HCT116 (cell line): ENCODE results near the gene METTL1. TPM values are rescaled to one million over a fixed set of nuclear protein-coding genes. Genes with fewer than 3 reads are reported as not detected.

Source experiments
- ATAC-seq: fragments of 200-7000 bp; cut with Tn5 transposase; 2 replicates; pipeline ENCODE4 v1.9.1; 2020; ENCODE audit warnings: mild to moderate bottlenecking, moderate library complexity
- BruUV-seq: library from RNA; stranded (reverse); fragments of 400-500 nt; replicated peaks from 2 replicates; lab custom pipeline; 2021; lab: Mats Ljungman, UMichigan
- CTCF ChIA-PET: fragments of 300-600 bp; sonication (Branson Sonifier 250); formaldehyde crosslinking; loops from one replicate; lab custom pipeline; 2021; ENCODE audit warnings: antibody characterized with exemption; lab: Charles Lee
- POLR2A ChIA-PET: fragments of 300-600, 350-600 bp; sonication (Branson Sonifier 250); formaldehyde crosslinking; loops from one replicate; lab custom pipeline; 2021; ENCODE audit warnings: antibody characterized with exemption; lab: Charles Lee
- RAD21 ChIA-PET, 2 experiments: fragments of 300-600 bp; sonication (Branson Sonifier 250); formaldehyde crosslinking; loops; one replicate each; lab custom pipeline; 2023; ENCODE audit warnings: low total read pairs in 2 of 2; ENCODE audit not compliant: uncharacterized antibody in 2 of 2, unreplicated experiment in 2 of 2, low non-redundant PET in 1 of 2; lab: Charles Lee
- DNase-seq: peaks from one replicate; pipeline ENCODE4 v3.0.0-alpha.2; 2010; ENCODE audit warnings: low read depth, low spot score
- H2AFZ ChIP-seq: fragments of 200-600 bp; shearing (Covaris generic), sonication (generic); 2 replicates; pipeline ENCODE4 v1.6.1; 2017; ENCODE audit warnings: low read depth, mixed run types, mixed read lengths, antibody characterized with exemption, low read length; ENCODE audit not compliant: poor library complexity, severe bottlenecking
- H3K27ac ChIP-seq: 2 replicates; pipeline ENCODE4 v1.5.1; 2012; ENCODE audit warnings: low read depth, low read length
- H3K27me3 ChIP-seq: fragments of 200-600 bp; sonication (generic); 2 replicates; pipeline ENCODE4 v1.6.1; 2016; ENCODE audit warnings: mixed run types, low read length, mixed read lengths; ENCODE audit not compliant: insufficient read depth
- H3K36me3 ChIP-seq, 2 experiments: fragments of 200-500 bp in 1 of 2; fragments of 200-600 bp in 1 of 2; sonication (Bioruptor generic) in 1 of 2; sonication (generic) in 1 of 2; 2 replicates each; pipeline versions ENCODE4 v1.5.1 to v1.6.1; 2014 to 2016; ENCODE audit warnings: low read length in 2 of 2, inconsistent platforms in 1 of 2, mixed read lengths in 1 of 2, mixed run types in 1 of 2; ENCODE audit not compliant: insufficient read depth in 2 of 2, control insufficient read depth in 1 of 2
- H3K4me1 ChIP-seq, 2 experiments: fragments of 200-600 bp in 1 of 2; sonication (generic) in 1 of 2; 2 replicates each; pipeline versions ENCODE4 v1.5.1 to v1.6.1; 2012 to 2017; ENCODE audit warnings: low read length in 2 of 2, inconsistent platforms in 1 of 2, mild to moderate bottlenecking in 1 of 2, mixed read lengths in 1 of 2, mixed run types in 1 of 2, moderate library complexity in 1 of 2; ENCODE audit not compliant: insufficient read depth in 2 of 2, control insufficient read depth in 1 of 2
- H3K4me2 ChIP-seq: fragments of 200-600 bp; sonication (generic); 2 replicates; pipeline ENCODE4 v1.6.1; 2017; ENCODE audit warnings: mixed run types, low read length, mixed read lengths
- H3K4me3 ChIP-seq, 2 experiments: fragments of 200-600 bp in 1 of 2; sonication (generic) in 1 of 2; replicated peaks in 1 of 2; 2 replicates each; pipeline ENCODE4 v1.5.1; 2011 to 2016; ENCODE audit warnings: low read length in 2 of 2, control low read depth in 1 of 2, low read depth in 1 of 2, mild to moderate bottlenecking in 1 of 2, mixed read lengths in 1 of 2, mixed run types in 1 of 2
- H3K79me2 ChIP-seq: fragments of 200-600 bp; sonication (generic); 2 replicates; pipeline ENCODE4 v1.6.1; 2017; ENCODE audit warnings: mild to moderate bottlenecking, mixed run types, low read length, moderate library complexity, mixed read lengths; ENCODE audit not compliant: insufficient read depth
- H3K9ac ChIP-seq: fragments of 200-600 bp; sonication (generic); 2 replicates; pipeline ENCODE4 v1.6.1; 2016; ENCODE audit warnings: low read length, mixed read lengths
- H3K9me2 ChIP-seq: fragments of 200-600 bp; sonication (generic), shearing (Covaris generic); 2 replicates; pipeline ENCODE4 v1.6.1; 2017; ENCODE audit warnings: mixed run types, mild to moderate bottlenecking, moderate library complexity; ENCODE audit not compliant: insufficient read depth
- H3K9me3 ChIP-seq, 2 experiments: fragments of 200-500 bp in 1 of 2; fragments of 200-600 bp in 1 of 2; sonication (Bioruptor generic) in 1 of 2; sonication (generic) in 1 of 2; 2 replicates each; pipeline ENCODE4 v1.6.1; 2014 to 2017; ENCODE audit warnings: low read length in 2 of 2, mixed read lengths in 2 of 2, inconsistent platforms in 1 of 2, low read depth in 1 of 2, mild to moderate bottlenecking in 1 of 2, mixed run types in 1 of 2, moderate library complexity in 1 of 2; ENCODE audit not compliant: control insufficient read depth in 1 of 2, insufficient read depth in 1 of 2
- H4K20me1 ChIP-seq: fragments of 200-600 bp; sonication (generic), shearing (Covaris generic); 2 replicates; pipeline ENCODE4 v1.6.1; 2017; ENCODE audit warnings: mixed run types, mild to moderate bottlenecking, moderate library complexity; ENCODE audit not compliant: insufficient read depth
- MAX ChIP-seq: IDR thresholded peaks from 2 replicates; pipeline ENCODE4 v1.6.1; 2012
- POLR2A ChIP-seq: IDR thresholded peaks from 2 replicates; pipeline ENCODE4 v1.7.0; 2011; ENCODE audit warnings: borderline replicate concordance; ENCODE audit not compliant: insufficient read depth, insufficient read length; ENCODE audit errors: extremely low read depth
- POLR2AphosphoS5 ChIP-seq: IDR thresholded peaks from 2 replicates; pipeline ENCODE4 v1.6.1; 2011; ENCODE audit warnings: mild to moderate bottlenecking, low read depth, low read length, moderate library complexity
- ZFX ChIP-seq: fragments of 450-650 bp; IDR thresholded peaks from 2 replicates; pipeline ENCODE4 v1.6.1; 2017
- intact Hi-C: fragments of 100-400 bp; cut with micrococcal nuclease; formaldehyde crosslinking; loops from 2 replicates; pipeline ENCODE4 v1.10.0; 2022
- total RNA-seq: library from RNA; stranded (reverse); gene quantifications from one replicate; pipeline ENCODE4 v1.2.1, GENCODE V29; 2021; ENCODE audit not compliant: unreplicated experiment

METTL1 gene
- total RNA-seq, 1 experiment from 2014 or later: 56.6 TPM

- Histone ChIP-seq H3K27ac (peak within 1 kb of the TSS; percentile 76), H3K4me1 (peaks cover 10 to 36% of the 10 kb centered on the region in 2 experiments; a peak in 3 of 4 replicates), H3K36me3 (peaks cover 11 to 17% of the 10 kb centered on the region in 2 experiments; a peak in 3 of 4 replicates), H3K9me3 (no peaks in the 10 kb centered on the region), H3K79me2 (peaks cover 10% of the 10 kb centered on the region), H3K9me2 (no peaks in the 10 kb centered on the region), H3K4me2 (peak within 1 kb of the TSS; percentile 91), H3K4me3 (peak within 1 kb of the TSS; percentile 69 to 76), H3K27me3 (no peaks in the 10 kb centered on the region), H3K9ac (peak within 1 kb of the TSS; percentile 90), H4K20me1 (no peaks in the 10 kb centered on the region), H2AFZ (peak within 1 kb of the TSS; percentile 70)
- ATAC-seq: peak; percentile 83
- DNase-seq: peak; percentile 98
- intact Hi-C loops: no loop called here
- ChIA-PET RAD21 (interaction anchor here (0.7 to 1.2 kb wide), 2 partner anchors 102 to 165 kb away, joined by 3 read pairs; no protein-coding TSS in a partner anchor), POLR2A (interaction anchor here (0.7 to 1.6 kb wide), 6 partner anchors 12 to 145 kb away, joined by 3 to 7 read pairs (median 4); partner anchors contain the start of genes EEF1AKMT3 and METTL1), CTCF (interaction anchor here (0.9 to 1.7 kb wide), 6 partner anchors 9 to 161 kb away, joined by 3 to 11 read pairs (median 4); no protein-coding TSS in a partner anchor)
- TF ChIP-seq ZFX: no peak
- TF ChIP-seq POLR2AphosphoS5: peak; percentile 50
- TF ChIP-seq POLR2A: peak; percentile 49
- no TSS peak for BruUV-seq
Observed at GRCh38 chr12:57744777-57745484, 27.0 kb downstream of the METTL1 start, which contains the start of gene TSPAN31. TSS of gene TSPAN31 (plus strand) at chr12:57745039. CDS start at chr12:57745155, 116 bp downstream.

GRCh38 chr12:57744194-57744776, 27.6 kb downstream of the METTL1 start:
- ChIA-PET RAD21 (interaction anchor here (0.7 to 1.2 kb wide), 2 partner anchors 103 to 165 kb away, joined by 3 read pairs; no protein-coding TSS in a partner anchor), POLR2A (interaction anchor here (0.7 to 1.6 kb wide), 6 partner anchors 12 to 145 kb away, joined by 3 to 7 read pairs (median 4); partner anchors contain the start of genes EEF1AKMT3 and METTL1), CTCF (interaction anchor here (0.9 to 1.7 kb wide), 6 partner anchors 10 to 161 kb away, joined by 3 to 11 read pairs (median 4); no protein-coding TSS in a partner anchor)
- H3K27ac ChIP-seq: peak overlapping the region; percentile 76
- peaks cover 9 to 14% of the 10 kb centered on the region in 2 experiments; a peak in 3 of 4 replicates for H3K36me3 ChIP-seq
- no peaks in the 10 kb centered on the region for H3K27me3 ChIP-seq
- DNase-seq (peak; percentile 92), ATAC-seq (peak; percentile 61)
- TF ChIP-seq POLR2AphosphoS5 (peak; percentile 58), MAX (no peak), POLR2A (peak; percentile 1)
- peak overlapping the region; percentile 91 for H3K4me2 ChIP-seq
- peaks cover 4% of the 10 kb centered on the region for H3K79me2 ChIP-seq
- intact Hi-C loops: no loop called here
- H3K9me2 ChIP-seq: no peaks in the 10 kb centered on the region
- H3K4me1 ChIP-seq: peaks cover 10 to 36% of the 10 kb centered on the region in 2 experiments; a peak in 3 of 4 replicates
- TSS peak; percentile 32 for BruUV-seq
- H2AFZ ChIP-seq: peak overlapping the region; percentile 70
- H3K9ac ChIP-seq: peak overlapping the region; percentile 90
- no peaks in the 10 kb centered on the region for H4K20me1 ChIP-seq
- no peaks in the 10 kb centered on the region for H3K9me3 ChIP-seq
- peak overlapping the region; percentile 69 to 76 for H3K4me3 ChIP-seq
